Adrenal gland (tissue), 12 donors: Measurements from ENCODE around the gene ARHGEF3. TPM values are rescaled to one million over a fixed set of nuclear protein-coding genes. Genes with fewer than 3 reads are reported as not detected.

ENCODE experiments used
- DNase-seq, 7 donors: peaks; one replicate each; pipeline ENCODE4 v3.0.0-alpha.2; 2019 to 2020
- H3K27ac ChIP-seq, 5 donors: fragments of 200-600 bp; sonication (generic) in 4 of 5; 1 replicate in 3 of 5; 2 replicates in 2 of 5; pipeline versions ENCODE4 v1.5.1 to v1.8.0; 2016 to 2020; ENCODE audit warnings: mild to moderate bottlenecking in 1 of 5
- H3K27me3 ChIP-seq: fragments of 200-600 bp; 2 replicates; pipeline ENCODE4 v1.8.0; 2021
- H3K36me3 ChIP-seq, 2 donors: fragments of 200-600 bp; replicated peaks in 1 of 2; 1 replicate in 1 of 2; 2 replicates in 1 of 2; pipeline versions ENCODE4 v1.5.1 to v1.8.0; 2018 to 2022
- H3K4me1 ChIP-seq, 2 donors: fragments of 200-600 bp; replicated peaks in 1 of 2; 1 replicate in 1 of 2; 2 replicates in 1 of 2; pipeline versions ENCODE4 v1.5.1 to v1.8.0; 2018 to 2021
- H3K4me3 ChIP-seq, 4 donors: fragments of 200-600 bp; sonication (generic) in 3 of 4; one replicate each; pipeline ENCODE4 v1.5.1; 2016 to 2018
- H3K9me3 ChIP-seq, 3 donors: fragments of 200-600 bp; sonication (generic) in 1 of 3; replicated peaks in 1 of 3; 1 replicate in 2 of 3; 2 replicates in 1 of 3; pipeline versions ENCODE4 v1.5.1 to v1.8.0; 2016 to 2021
- CTCF ChIP-seq, 6 experiments: fragments of 450-650 bp in 4 of 6; fragments of 200-600 bp in 2 of 6; sonication (generic) in 1 of 6; IDR thresholded peaks; 1 replicate in 5 of 6; 2 replicates in 1 of 6; pipeline versions ENCODE4 v1.5.1 to v1.8.0; 2016 to 2021; ENCODE audit warnings: antibody characterized with exemption in 6 of 6, mild to moderate bottlenecking in 2 of 6, moderate library complexity in 1 of 6
- POLR2A ChIP-seq, 2 donors: fragments of 450-650 bp; IDR thresholded peaks; one replicate each; pipeline ENCODE4 v1.6.1; 2017; ENCODE audit warnings: antibody characterized with exemption in 2 of 2, mild to moderate bottlenecking in 2 of 2, moderate library complexity in 1 of 2
- WGBS, 4 donors: extraction: QIAGEN DNeasy Blood & Tissue Kit in 2 of 4; methylation state at CpG; one replicate each; pipeline versions ENCODE4 v1.1.5 to v1.1.7; 2013 to 2017; 5-methylcytosine and 5-hydroxymethylcytosine counted together
- intact Hi-C, 2 donors: fragments of 100-400 bp; cut with DNase I; formaldehyde crosslinking; loops; one replicate each; pipeline versions ENCODE4 v1.14.1 to v1.15.0; 2022 to 2023
- polyA plus RNA-seq, 3 donors: library from polyadenylated mRNA; stranded (reverse); fragments of 200-250 nt in 2 of 3; fragments of 350-450 nt in 1 of 3; fragmentation: Illumina TruSeq in 1 of 3; extraction: RNeasy Lipid Tissue Mini Kit (QIAGEN cat#74804) in 1 of 3; gene quantifications; one replicate each; pipeline ENCODE4 v1.2.3, GENCODE V29; 2013 to 2014
- total RNA-seq, 9 donors: library from RNA; depleted of rRNA in 4 of 9; stranded (reverse); fragments of >200 nt in 4 of 9; fragments of 120-200 nt in 1 of 9; fragmentation: NEBNext Ultra II Directional in 1 of 9; extraction: Animal tissue kit (Norgen Biotek cat#: 25700) in 1 of 9; gene quantifications; one replicate each; pipeline versions ENCODE4 v1.1.0 to v1.2.4, GENCODE V29; 2013 to 2023
- donor health status: healthy with polysubstance abuse.
- donor health status: Bipolar disorder and iron deficiency.
- donor health status: DM: yes; HTN: yes; CAD: no.
- donor health status: DM: no; HTN: no; CAD: no.
- donor health status: DM: no; HTN: no; CAD: no.
- donor health status: DM: yes; HTN: yes; CAD: no.

Gene ARHGEF3
- total and polyA plus RNA-seq, 12 donors: 26.6 to 122 (median 61.7) TPM

GRCh38 chr3:56815589-56815988 lies 13.8 kb upstream of the ARHGEF3 start:
- peaks cover 22 to 35% of the 10 kb centered on the region in 2 donors for H3K4me1 ChIP-seq
- H3K9me3 ChIP-seq: no peaks in the 10 kb centered on the region
- H3K36me3 ChIP-seq: no peaks in the 10 kb centered on the region
- no peak overlapping the region for H3K4me3 ChIP-seq
- H3K27me3 ChIP-seq: no peaks in the 10 kb centered on the region
- 86 to 96% (median 95%) methylated on average over 1 of the region's 1 CpG for whole genome bisulfite sequencing, 4 donors
- H3K27ac ChIP-seq: no peak overlapping the region
- intact Hi-C loops: no loop called here
- TF ChIP-seq CTCF (IDR thresholded peaks at IDR 0.05) (no peak), POLR2A (IDR thresholded peaks at IDR 0.05) (no peak)
- DNase-seq: no peak

DNA sequence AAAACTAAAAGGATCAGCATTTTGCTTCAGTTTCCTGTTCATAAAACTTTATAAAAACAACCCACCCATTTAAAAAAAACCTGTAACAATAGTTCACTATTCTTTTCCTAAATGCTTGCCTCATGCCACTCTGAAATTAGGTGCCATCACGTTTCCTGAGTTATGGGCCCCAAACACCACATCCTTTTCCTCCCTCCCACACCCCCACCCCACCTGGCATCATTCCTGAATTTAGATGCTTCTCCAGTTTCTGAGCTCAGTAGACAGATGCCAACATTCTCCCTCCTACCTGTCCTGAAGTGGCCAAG lies 11.9 kb upstream of the ARHGEF3 start:
- DNase-seq: no peak
- no peak for TF ChIP-seq POLR2A (IDR thresholded peaks at IDR 0.05)
- TF ChIP-seq CTCF (IDR thresholded peaks at IDR 0.05): no peak
- H3K27ac ChIP-seq: peak overlapping the region in 1 of 5 donors; percentile 58
- 0 to 34% (median 25%) methylated on average over 1 of the region's 1 CpG for WGBS, 4 donors
- no peaks in the 10 kb centered on the region for H3K27me3 ChIP-seq
- no peaks in the 10 kb centered on the region for H3K9me3 ChIP-seq
- no peaks in the 10 kb centered on the region for H3K36me3 ChIP-seq
- peaks cover 22 to 35% of the 10 kb centered on the region in 2 donors for H3K4me1 ChIP-seq
- intact Hi-C loops: no loop called here
- H3K4me3 ChIP-seq: no peak overlapping the region

DNA sequence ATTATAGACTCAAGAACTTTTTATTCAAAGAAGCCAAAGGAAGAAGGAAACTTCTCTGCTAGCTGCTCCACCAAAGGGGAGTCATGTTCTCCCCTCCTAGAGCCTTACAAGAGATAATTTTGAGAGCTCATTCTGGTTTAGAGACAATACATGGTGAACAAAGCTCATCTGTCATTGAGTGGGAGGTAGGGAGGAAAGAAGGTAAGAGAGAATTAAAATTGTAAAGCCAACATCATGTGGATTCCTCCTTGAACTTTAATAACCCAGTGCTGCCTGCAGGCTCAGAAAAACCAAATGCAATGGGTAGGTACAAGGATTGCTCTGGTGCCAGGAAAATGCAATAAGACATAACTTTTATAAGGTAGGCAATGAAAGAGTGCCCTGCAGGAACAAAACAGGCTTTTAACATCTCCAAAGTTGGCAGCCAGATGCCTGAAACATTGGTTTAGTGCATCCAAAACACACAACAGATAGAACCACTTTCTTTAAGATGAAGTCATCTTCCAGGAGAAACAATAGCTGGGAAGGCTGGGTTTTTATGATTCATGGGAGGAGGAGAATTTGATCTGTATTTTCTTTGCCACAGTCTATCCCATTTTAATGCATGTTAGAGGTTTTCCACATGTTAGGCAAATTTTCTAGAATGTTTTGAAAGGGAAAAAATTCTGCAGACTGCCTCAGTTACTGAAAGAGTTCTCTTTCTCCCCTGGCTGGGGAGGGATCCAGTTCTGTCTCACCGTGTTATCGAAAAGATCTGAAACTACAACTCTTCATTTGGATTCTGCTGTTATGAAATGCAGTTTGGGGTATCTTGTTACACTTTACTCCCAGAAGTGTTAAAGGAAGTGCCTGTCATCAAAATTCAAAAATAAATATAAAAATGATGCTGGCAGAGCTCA lies 11.3 kb upstream of the ARHGEF3 start:
- H3K36me3 ChIP-seq: no peaks in the 10 kb centered on the region
- no peak for DNase-seq
- no peak overlapping the region for H3K4me3 ChIP-seq
- H3K4me1 ChIP-seq: peaks cover 22 to 35% of the 10 kb centered on the region in 2 donors
- no peaks in the 10 kb centered on the region for H3K27me3 ChIP-seq
- intact Hi-C loops: no loop called here
- peak overlapping the region in 2 of 5 donors; percentile 36 to 58 for H3K27ac ChIP-seq
- WGBS, 4 donors: 51 to 75% (median 67%) methylated on average over 2 of the region's 2 CpGs
- no peak for TF ChIP-seq CTCF (IDR thresholded peaks at IDR 0.05)
- H3K9me3 ChIP-seq: no peaks in the 10 kb centered on the region

GRCh38 chr3:56811546-56812202 lies 9.9 kb upstream of the ARHGEF3 start:
- Histone ChIP-seq H3K9me3 (no peaks in the 10 kb centered on the region), H3K4me1 (peaks cover 22 to 35% of the 10 kb centered on the region in 2 donors), H3K4me3 (no peak overlapping the region), H3K27ac (peak overlapping the region in 3 of 5 donors; percentile 24 to 67 (median 58)), H3K27me3 (no peaks in the 10 kb centered on the region), H3K36me3 (no peaks in the 10 kb centered on the region)
- WGBS, 4 donors: 75 to 80% (median 77%) methylated on average over 5 of the region's 5 CpGs
- no peak for TF ChIP-seq POLR2A (IDR thresholded peaks at IDR 0.05)
- TF ChIP-seq CTCF (IDR thresholded peaks at IDR 0.05): no peak
- intact Hi-C loops: no loop called here
- no peak for DNase-seq
